Keratinocyte (primary cell): Measurements from ENCODE around the gene RNU5B-1. TPM values are rescaled to one million over a fixed set of nuclear protein-coding genes. Genes with fewer than 3 reads are reported as not detected.

Source experiments
- DNase-seq: peaks from one replicate; pipeline ENCODE4 v3.0.0-alpha.2; 2011; ENCODE audit warnings: low read depth, missing footprints, low spot score
- FAIRE-seq: peaks from 2 replicates; lab custom pipeline; 2011; peaks lifted over from hg19 to GRCh38; lab: Jason Lieb, UNC
- H2AFZ ChIP-seq: 2 replicates; pipeline ENCODE4 v1.6.0; 2012; ENCODE audit warnings: low read length, control low read depth, inconsistent platforms; ENCODE audit not compliant: control insufficient read depth
- H3K27ac ChIP-seq: 2 replicates; pipeline ENCODE4 v1.5.1; 2011; ENCODE audit warnings: low read length; ENCODE audit not compliant: control insufficient read depth, insufficient read depth
- H3K27me3 ChIP-seq: 3 replicates; pipeline ENCODE4 v1.6.0; 2011; ENCODE audit warnings: low read length; ENCODE audit not compliant: control insufficient read depth, insufficient read depth; ENCODE audit errors: extremely low read depth
- H3K36me3 ChIP-seq, 2 experiments: 2 replicates in 1 of 2; 3 replicates in 1 of 2; pipeline ENCODE4 v1.5.1; 2011; ENCODE audit warnings: low read length in 2 of 2, mild to moderate bottlenecking in 1 of 2; ENCODE audit not compliant: control insufficient read depth in 2 of 2, insufficient read depth in 2 of 2; ENCODE audit errors: extremely low read depth in 1 of 2
- H3K4me1 ChIP-seq: 3 replicates; pipeline ENCODE4 v1.5.1; 2011; ENCODE audit warnings: low read length; ENCODE audit not compliant: control insufficient read depth, insufficient read depth; ENCODE audit errors: extremely low read depth
- H3K4me2 ChIP-seq: 3 replicates; pipeline ENCODE4 v1.6.0; 2011; ENCODE audit warnings: low read depth, low read length; ENCODE audit not compliant: control insufficient read depth, insufficient read depth; ENCODE audit errors: extremely low read depth
- H3K4me3 ChIP-seq, 3 experiments: fragments of 200-600 bp in 1 of 3; sonication (generic) in 1 of 3; 2 replicates in 2 of 3; 3 replicates in 1 of 3; pipeline ENCODE4 v1.5.1; 2011 to 2016; ENCODE audit warnings: low read length in 3 of 3, mild to moderate bottlenecking in 3 of 3, control low read depth in 2 of 3, inconsistent platforms in 1 of 3, low read depth in 1 of 3, mixed read lengths in 1 of 3, mixed run types in 1 of 3, moderate library complexity in 1 of 3; ENCODE audit not compliant: control insufficient read depth in 2 of 3, insufficient read depth in 2 of 3; ENCODE audit errors: extremely low read depth in 1 of 3
- H3K79me2 ChIP-seq: 2 replicates; pipeline ENCODE4 v1.6.0; 2012; ENCODE audit warnings: low read length; ENCODE audit not compliant: control insufficient read depth, insufficient read depth
- H3K9ac ChIP-seq: 3 replicates; pipeline ENCODE4 v1.6.0; 2011; ENCODE audit warnings: low read length; ENCODE audit not compliant: control insufficient read depth, insufficient read depth; ENCODE audit errors: extremely low read depth
- H3K9me1 ChIP-seq: 3 replicates; pipeline ENCODE4 v1.6.0; 2011; ENCODE audit warnings: low read length; ENCODE audit not compliant: control insufficient read depth, insufficient read depth; ENCODE audit errors: extremely low read depth
- H3K9me3 ChIP-seq: 2 replicates; pipeline ENCODE4 v1.5.1; 2012; ENCODE audit warnings: low read depth, low read length; ENCODE audit not compliant: control insufficient read depth
- H4K20me1 ChIP-seq: 3 replicates; pipeline ENCODE4 v1.6.0; 2011; ENCODE audit warnings: low read length; ENCODE audit not compliant: control insufficient read depth, insufficient read depth; ENCODE audit errors: extremely low read depth
- CTCF ChIP-seq, 3 experiments: IDR thresholded peaks in 1 of 3; conservative IDR thresholded peaks in 1 of 3; optimal IDR thresholded peaks in 1 of 3; 2 replicates in 2 of 3; 3 replicates in 1 of 3; pipeline versions ENCODE3 to v1.5.1; 2011; ENCODE audit warnings: low read length in 3 of 3, mild to moderate bottlenecking in 3 of 3, moderate library complexity in 2 of 3, control low read depth in 1 of 3, inconsistent platforms in 1 of 3; ENCODE audit not compliant: insufficient read depth in 2 of 3; ENCODE audit errors: extremely low read depth in 1 of 3
- EZH2 ChIP-seq: IDR thresholded peaks from one replicate; pipeline ENCODE4 v1.6.1; 2012; ENCODE audit warnings: inconsistent platforms, mild to moderate bottlenecking, low read length, moderate library complexity
- dilution Hi-C: fragments of 300-500 bp; cut with MboI; formaldehyde crosslinking; loops from one replicate; pipeline ENCODE4 v1.7.0; 2020; ENCODE audit warnings: low sequenced_read_pairs; ENCODE audit not compliant: extremely low pct_ligation_motif_present
- polyA plus RNA-seq, 5 experiments: library from polyadenylated mRNA; depleted of rRNA in 3 of 5; stranded (reverse) in 3 of 5; stranded (forward) in 1 of 5; unstranded in 1 of 5; fragments of >200 nt; gene quantifications; 1 replicate in 1 of 5; 2 replicates in 3 of 5; 3 replicates in 1 of 5; pipeline versions ENCODE4 v1.2.1 to v1.2.3, GENCODE V29; 2011 to 2012; ENCODE audit warnings: missing spikeins in 2 of 5, low read depth in 1 of 5, low replicate concordance in 1 of 5

RNU5B-1 gene
- polyA plus RNA-seq, 1 donor (not counting 4 experiments of a cell fraction or from before 2014, with no cell fraction given), result not detected

GRCh38 chr15:65334586-65335231 is 30.2 kb downstream of the RNU5B-1 start:
- H3K9me1 ChIP-seq, result no peaks in the 10 kb centered on the region
- no peak overlapping the region for H3K9ac ChIP-seq
- dilution Hi-C loops, result no loop called here
- no peaks in the 10 kb centered on the region for H3K9me3 ChIP-seq
- no peak overlapping the region for H2AFZ ChIP-seq
- TF ChIP-seq EZH2 (no peak), CTCF (optimal IDR thresholded peaks at IDR 0.05 in 1 of 3, IDR thresholded peaks at IDR 0.05 in 1 of 3, conservative IDR thresholded peaks at IDR 0.05 in 1 of 3; ENCODE audit: extremely low read depth in 1 of 3, insufficient read depth in 2 of 3, low read length in 3 of 3) (no peak)
- no peaks in the 10 kb centered on the region for H3K4me1 ChIP-seq
- H4K20me1 ChIP-seq, result no peaks in the 10 kb centered on the region
- peaks cover 41% of the 10 kb centered on the region for H3K27me3 ChIP-seq
- no peaks in the 10 kb centered on the region for H3K36me3 ChIP-seq
- no peak overlapping the region for H3K4me2 ChIP-seq
- no peak overlapping the region for H3K27ac ChIP-seq
- no peak for FAIRE-seq
- no peak overlapping the region for H3K4me3 ChIP-seq
- no peaks in the 10 kb centered on the region for H3K79me2 ChIP-seq
- DNase-seq, result no peak

- Histone ChIP-seq H3K9me1 (no peaks in the 10 kb centered on the region), H3K36me3 (no peaks in the 10 kb centered on the region), H3K79me2 (no peaks in the 10 kb centered on the region), H3K9ac (no peak overlapping the region), H3K9me3 (no peaks in the 10 kb centered on the region), H3K4me3 (no peak overlapping the region), H3K4me1 (no peaks in the 10 kb centered on the region), H3K27me3 (peaks cover 41% of the 10 kb centered on the region), H3K27ac (no peak overlapping the region), H2AFZ (no peak overlapping the region), H4K20me1 (no peaks in the 10 kb centered on the region), H3K4me2 (no peak overlapping the region)
- no peak for FAIRE-seq
- dilution Hi-C loops, result no loop called here
- DNase-seq, result no peak
- TF ChIP-seq CTCF (optimal IDR thresholded peaks at IDR 0.05 in 1 of 3, IDR thresholded peaks at IDR 0.05 in 1 of 3, conservative IDR thresholded peaks at IDR 0.05 in 1 of 3; ENCODE audit: extremely low read depth in 1 of 3, insufficient read depth in 2 of 3, low read length in 3 of 3) (no peak), EZH2 (no peak)
These were observed 31.0 kb downstream of the RNU5B-1 start for GRCh38 chr15:65335278-65336055.
